ENCODE data around the gene ZNF791.

GRCh38 chr19:12641456-12641855 lies 30.7 kb downstream of the ZNF791 start:
- TF ChIP-seq POLR2A (IDR thresholded peaks at IDR 0.05; ENCODE audit: low read depth, low read length) = no peak
- no peak for TF ChIP-seq POLR2AphosphoS5 (IDR thresholded peaks at IDR 0.05; ENCODE audit: low read depth, low read length)
- TF ChIP-seq TAF1 (IDR thresholded peaks at IDR 0.05; ENCODE audit: borderline replicate concordance, low read depth, low read length) = no peak
